GM21576 (cell line): Measurements from ENCODE around the gene TUB.

Experiments used
- ATAC-seq: cut with Tn5 transposase; IDR thresholded peaks from one replicate; pipeline ENCODE4 v1.9.1; 2021; ENCODE audit warnings: mild to moderate bottlenecking, moderate library complexity; ENCODE audit not compliant: unreplicated experiment

The TUB gene

DNA sequence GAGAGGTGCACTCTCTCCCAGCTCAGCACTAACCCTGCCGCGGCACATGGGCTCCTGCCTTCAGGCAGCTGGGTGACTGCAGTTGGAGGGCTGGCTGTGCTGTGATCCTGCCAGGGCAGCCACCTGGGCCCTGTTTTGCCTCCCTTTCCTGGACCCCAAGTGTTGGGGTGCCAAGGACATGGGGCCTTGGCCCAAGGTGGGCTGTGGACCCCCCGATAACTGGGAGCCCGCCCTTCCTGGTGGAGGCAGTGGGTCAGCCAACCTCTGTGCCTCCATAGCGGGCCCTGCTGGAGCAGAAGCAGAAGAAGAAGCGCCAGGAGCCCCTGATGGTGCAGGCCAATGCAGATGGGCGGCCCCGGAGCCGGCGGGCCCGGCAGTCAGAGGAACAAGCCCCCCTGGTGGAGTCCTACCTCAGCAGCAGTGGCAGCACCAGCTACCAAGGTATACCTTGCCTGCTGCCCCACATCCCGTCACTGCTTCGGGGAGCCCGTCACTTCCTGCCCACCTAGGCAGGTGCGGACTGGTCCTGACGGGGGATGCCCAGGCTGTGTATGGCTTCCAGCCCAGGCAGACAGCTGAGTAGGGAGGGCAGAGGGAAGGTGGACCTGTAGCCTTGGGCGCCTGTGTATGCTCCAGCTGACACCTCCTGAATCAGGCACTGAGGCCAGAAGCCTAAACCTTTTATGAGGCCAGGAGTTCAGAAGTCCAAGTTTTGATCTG lies 8.9 kb downstream of the TUB start:
- no peak for ATAC-seq

DNA sequence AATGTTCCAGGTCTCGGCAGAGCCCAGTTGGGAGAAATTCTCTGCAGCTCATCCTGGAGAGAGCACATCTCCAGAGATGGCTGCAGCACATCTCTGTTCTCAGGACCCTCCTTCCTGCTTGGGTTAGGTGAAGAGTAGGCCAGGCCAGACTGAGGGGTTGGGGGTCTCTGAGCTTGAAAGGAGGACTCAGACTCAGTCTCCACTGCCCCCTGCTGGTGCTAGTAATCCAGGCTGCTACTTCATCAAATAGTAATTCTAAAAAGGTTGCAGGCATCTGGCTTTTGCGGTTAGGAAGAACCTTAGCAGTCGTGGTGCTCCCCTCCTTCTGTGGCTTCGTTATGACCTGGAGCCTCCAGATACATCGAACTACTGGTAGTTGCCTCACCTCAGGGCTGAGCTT lies 9.7 kb downstream of the TUB start:
- no peak for ATAC-seq

DNA sequence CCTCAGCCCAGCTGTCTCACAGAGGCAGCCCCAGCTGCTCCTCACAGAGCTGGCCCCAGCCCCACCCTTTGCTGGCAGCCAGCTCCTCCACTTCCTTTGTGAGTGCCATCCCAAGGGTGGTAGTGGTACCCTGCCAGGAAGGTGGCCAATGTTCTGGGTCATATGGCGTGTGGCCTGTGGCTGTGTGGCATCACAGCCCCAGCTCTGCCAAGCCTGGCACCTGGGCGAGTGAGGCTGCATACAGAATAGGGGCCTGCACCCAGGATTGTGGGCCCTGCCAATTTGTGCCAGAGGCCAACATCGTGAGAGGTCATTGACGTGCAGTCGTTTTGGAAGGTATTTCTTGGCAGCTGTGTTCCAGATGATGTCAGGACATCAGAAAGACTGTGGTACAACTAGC lies 10.7 kb downstream of the TUB start:
- ATAC-seq = no peak

DNA sequence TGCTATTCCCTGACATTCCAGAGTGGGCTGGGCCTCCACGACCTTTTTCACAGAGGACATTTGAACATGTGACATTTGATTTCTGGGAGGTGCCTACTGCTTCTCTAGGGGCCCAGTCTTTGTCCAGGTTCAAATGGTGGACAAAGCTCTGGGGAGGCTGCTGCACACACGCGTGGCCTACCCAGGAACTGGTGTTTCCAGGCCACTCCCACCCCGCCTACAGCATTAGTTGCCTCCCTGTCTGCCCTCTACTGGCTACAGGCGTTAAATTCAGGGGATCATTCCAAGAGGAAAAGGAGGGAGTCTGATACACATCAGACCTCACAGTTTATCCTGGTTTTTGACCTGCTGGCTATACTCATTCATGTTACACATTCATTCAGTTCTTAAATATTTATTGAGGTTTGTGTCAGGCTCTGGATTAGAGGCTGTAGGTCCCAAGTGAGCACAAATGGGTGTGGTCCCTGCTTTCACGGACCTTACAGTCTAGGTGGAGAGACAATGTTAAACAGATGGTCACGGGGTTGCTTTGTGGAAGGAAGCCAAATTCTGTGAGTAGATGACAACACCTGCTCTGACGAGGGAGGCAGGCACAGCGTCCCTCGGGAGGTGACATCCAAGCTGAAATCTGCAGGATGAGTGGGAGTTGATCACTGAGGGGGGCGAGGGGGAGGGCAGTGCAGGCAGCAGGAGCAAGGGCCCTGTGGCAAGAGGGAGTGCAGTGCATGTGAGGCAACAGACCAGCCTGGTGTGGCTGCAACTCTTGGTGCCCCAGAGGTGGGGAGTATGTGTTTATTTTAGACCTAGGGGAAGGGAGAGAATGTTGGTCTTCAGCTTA lies 11.8 kb downstream of the TUB start:
- ATAC-seq = peak; percentile 67

DNA sequence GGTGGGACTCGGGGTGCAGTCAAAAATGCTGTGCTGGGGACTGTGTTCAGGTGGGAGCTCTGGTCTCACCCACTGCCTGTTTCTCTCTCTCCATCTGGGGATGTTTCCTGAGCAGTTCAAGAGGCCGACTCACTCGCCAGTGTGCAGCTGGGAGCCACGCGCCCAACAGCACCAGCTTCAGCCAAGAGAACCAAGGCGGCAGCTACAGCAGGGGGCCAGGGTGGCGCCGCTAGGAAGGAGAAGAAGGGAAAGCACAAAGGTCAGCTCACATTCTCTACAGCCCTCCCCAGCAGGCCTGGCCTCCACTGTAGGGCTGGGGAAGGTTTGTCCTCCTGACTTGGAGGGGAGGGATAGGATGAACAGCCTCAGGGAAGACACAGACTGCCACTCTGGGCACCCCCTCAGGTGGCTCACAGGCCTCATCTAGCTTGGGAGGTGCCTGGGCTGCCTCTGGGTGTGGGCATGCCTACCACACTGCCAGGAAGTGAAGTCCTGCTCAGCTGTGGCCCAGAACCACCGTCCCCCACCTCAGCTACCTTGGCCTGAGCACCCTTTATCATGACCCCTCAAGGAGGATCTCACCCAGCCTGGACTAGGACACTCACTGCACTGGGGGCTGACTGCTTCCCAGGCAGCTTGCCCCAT lies 13.0 kb downstream of the TUB start:
- ATAC-seq = no peak

DNA sequence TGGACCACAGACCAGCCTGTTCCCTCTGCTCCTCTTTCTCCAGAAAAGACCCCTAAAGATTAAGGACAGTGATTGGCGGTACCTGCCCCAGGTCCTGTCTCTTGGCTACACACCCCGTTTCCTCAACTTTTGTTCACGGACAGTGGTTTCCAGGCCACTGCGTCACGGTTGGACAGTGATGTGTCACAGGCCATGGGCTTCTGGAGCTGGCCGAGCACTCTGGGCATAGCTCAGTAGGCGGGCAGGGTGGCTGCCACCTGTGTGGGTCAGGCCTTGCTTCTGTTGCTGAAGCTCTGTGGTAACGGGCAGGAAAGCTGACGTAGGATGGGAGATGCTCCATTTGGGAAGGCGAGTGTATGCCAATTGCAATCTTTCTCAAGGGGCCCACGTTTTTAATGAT lies 13.6 kb downstream of the TUB start:
- no peak for ATAC-seq

DNA sequence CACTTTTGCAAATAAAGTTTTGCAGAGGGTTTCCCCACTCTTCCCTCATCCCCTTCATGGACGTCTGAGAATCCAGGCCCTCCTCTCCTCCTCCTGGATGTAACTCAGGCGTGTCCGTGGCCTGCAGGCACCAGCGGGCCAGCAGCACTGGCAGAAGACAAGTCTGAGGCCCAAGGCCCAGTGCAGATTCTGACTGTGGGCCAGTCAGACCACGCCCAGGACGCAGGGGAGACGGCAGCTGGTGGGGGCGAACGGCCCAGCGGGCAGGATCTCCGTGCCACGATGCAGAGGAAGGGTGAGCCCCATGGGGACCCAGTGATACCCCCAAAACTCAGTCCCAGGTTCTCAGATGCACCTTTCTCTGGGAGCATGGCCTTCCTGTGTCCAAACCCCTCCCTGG lies 14.4 kb downstream of the TUB start:
- ATAC-seq = no peak

DNA sequence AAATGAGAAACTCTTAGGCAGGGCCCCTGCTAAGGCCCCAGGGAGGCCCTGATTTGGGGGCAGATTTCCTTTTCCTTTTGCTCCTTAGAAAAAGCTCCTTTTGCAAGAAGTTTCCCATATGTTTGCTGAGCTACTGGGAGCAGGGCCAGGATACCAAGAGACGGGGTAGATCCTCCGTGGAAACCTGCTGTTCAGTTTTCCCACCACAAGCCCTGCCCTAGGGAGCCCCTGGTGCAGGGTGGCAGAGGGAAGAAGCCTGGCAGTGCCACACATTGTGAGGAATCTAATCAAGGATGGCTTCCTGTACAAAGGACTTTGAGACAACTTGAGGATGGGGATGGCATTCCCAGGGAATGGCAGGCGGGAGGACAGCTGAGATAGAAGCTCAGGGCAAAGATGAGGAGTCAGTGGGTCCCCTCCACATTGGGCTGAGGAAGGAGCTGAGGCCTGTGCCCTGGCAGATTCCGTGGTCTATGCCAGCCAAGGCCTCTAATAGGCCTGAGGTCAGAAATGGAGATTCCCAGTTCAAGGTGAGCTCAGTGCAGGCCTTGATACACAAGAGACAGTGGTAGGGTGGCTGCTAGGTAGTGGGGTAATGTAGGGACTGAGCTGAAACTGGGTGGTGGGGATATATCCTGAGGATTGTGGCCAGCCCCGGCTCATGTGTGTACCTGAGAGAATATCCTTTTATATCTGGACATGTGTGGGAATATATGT lies 15.0 kb downstream of the TUB start:
- no peak for ATAC-seq

DNA sequence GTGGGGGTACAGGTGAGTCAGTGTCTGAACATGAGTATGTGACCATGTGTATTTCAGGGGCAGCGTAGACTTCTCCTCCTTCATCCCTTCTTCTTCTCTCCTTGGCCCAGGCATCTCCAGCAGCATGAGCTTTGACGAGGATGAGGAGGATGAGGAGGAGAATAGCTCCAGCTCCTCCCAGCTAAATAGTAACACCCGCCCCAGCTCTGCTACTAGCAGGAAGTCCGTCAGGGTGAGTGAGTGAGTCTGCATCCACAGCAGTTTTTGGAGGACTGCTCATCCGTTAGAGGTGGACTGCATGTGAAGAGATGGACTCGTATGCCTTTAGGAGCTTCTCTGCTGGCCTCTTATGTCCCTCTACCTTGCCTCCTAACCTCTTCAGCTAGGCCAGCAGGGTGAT lies 15.6 kb downstream of the TUB start:
- no peak for ATAC-seq

DNA sequence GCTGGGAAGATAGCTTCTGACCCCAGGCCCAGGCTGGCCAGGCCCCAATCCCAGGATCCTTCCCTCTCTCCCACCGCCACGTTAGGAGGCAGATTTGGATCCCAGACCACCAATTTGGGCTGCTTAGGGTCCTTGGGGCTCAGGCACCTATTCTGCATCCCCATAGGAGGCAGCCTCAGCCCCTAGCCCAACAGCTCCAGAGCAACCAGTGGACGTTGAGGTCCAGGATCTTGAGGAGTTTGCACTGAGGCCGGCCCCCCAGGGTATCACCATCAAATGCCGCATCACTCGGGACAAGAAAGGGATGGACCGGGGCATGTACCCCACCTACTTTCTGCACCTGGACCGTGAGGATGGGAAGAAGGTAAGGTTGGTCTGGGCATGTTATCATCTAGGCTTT lies 16.1 kb downstream of the TUB start:
- ATAC-seq = no peak

DNA sequence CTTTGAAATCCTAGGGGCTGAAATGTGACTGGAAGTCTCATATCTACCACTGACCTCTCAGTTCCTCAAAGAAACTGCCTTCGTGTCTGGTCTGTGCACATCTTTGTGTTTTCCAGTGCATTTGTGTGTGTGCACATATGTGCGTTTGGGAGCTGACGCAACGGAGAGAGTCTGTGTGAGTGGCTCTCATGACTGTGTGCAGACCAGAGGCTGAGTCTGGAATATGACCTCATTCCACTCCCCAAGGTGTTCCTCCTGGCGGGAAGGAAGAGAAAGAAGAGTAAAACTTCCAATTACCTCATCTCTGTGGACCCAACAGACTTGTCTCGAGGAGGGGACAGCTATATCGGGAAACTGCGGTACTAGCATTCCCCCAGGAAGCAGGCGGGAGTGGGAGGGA lies 16.5 kb downstream of the TUB start:
- ATAC-seq = no peak

DNA sequence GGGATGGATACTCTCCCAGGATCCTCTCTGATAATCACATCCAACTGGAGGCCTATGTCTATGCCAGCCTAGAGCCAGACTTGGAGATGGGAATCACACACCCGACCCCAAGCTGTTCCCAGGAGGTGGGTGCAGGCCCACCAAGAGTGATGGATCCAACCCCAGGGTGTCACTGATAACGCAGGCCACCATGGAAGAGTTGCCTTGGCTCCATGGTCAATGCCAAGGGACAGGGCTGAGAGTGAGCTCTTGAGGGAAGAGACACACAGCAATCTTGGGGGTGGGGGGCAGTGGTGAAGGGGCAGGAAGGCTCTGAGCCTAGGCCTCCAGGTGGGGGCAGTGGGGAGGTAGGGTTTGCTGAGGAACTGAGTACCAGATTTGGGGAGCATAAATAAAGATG lies 16.9 kb downstream of the TUB start:
- ATAC-seq = no peak

DNA sequence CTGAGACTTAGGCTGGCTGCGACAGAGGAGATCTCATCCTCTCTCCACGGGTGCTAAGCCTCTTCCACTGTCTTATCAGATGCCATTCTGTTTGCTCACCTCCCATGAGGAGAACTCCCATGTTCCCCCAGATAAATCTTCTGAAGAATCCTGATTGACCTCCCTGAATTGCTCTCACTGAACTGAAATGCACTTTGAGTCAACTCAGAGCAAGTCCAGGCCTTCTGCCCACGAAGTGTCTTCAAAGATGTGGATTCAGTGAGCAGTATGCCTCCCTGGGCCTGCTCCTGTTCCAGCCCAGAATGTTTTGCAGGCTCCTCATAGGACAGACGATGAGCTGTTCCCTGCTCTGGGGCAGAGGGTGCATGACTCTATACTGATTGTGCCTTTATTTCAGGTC lies 17.4 kb downstream of the TUB start:
- no peak for ATAC-seq

DNA sequence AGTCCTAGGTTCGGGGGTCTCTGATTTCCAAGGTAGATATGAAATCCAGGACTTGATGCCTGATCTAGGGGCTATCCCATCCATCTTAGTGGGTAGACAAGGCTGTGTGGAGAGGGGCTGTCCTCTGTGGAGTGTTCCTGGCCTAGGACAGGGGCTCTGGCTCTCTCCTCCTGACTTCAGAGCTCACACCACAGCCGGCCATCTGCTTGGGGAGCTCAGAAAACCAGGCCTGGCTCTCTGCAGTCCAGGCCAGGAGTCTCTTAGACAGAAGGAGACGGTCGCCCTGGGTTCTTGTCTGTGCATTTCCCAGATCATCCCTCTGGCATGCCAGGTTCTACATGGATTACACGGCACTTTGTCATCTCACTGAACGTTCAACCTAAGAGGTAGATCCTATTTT lies 17.9 kb downstream of the TUB start:
- ATAC-seq = no peak

DNA sequence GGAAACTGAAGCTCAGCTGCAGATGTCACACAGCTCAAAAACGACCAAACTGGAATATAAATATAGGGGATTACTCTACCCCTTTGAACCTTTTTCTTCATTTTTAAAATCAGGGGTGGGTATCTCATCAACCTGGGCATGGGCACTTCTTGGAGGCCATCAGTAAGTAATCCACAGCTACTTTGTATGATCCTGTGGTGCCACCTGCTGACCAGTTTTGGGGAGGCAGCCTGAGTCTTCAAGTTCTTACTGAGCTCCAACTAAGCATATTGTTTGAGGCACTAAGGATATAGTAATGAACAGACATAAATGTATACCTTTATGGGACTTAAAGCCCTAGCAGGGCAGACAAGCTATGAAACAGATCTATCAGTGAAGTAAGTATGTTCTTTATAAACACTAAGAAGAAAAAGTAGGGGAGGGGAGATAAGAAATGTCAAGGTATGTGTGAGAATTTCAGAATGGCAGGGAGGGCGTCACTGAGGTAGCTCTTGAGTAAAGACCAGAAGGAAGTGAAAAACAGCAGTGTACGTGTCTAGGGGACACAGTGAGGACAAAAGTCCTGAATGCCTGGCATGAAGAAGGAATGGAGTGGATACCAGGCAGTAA lies 18.4 kb downstream of the TUB start:
- ATAC-seq = no peak

DNA sequence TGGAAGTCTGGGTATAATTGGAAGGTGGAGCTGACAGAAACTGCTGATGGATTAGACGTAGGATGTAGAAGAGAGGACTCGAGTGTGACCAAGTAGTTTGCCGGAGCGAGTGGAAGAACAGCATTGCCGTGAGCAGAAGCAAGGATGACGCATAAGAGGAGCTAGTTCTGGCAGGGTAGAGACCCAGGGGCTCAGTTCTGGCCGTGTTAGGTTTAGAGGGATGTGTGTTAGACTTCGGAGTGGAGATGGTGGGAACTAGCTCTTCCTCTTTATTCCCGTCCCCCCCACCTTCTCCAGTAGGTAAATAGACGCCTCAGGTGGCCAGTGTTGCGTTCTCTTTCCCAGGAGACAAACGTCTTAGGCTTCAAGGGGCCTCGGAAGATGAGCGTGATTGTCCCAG lies 19.1 kb downstream of the TUB start:
- ATAC-seq = no peak

DNA sequence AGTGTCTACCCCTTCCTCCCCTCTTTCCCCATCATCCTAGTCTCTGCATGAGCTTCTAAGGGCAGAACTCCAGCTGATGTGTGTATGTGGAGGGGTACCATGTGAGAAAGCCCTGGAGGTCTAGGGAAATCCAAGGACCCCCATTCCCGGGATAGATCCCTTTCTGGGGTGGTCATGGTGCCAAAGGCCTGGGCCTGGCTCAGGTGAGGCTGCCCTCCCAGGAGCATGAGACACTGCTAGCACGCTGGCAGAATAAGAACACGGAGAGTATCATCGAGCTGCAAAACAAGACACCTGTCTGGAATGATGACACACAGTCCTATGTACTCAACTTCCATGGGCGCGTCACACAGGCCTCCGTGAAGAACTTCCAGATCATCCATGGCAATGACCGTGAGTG lies 19.6 kb downstream of the TUB start:
- no peak for ATAC-seq

DNA sequence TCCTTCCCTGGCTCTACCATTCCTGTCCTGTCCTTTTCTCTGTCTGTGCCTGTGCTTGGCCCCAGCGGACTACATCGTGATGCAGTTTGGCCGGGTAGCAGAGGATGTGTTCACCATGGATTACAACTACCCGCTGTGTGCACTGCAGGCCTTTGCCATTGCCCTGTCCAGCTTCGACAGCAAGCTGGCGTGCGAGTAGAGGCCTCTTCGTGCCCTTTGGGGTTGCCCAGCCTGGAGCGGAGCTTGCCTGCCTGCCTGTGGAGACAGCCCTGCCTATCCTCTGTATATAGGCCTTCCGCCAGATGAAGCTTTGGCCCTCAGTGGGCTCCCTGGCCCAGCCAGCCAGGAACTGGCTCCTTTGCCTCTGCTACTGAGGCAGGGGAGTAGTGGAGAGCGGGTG lies 20.4 kb downstream of the TUB start:
- ATAC-seq = no peak

DNA sequence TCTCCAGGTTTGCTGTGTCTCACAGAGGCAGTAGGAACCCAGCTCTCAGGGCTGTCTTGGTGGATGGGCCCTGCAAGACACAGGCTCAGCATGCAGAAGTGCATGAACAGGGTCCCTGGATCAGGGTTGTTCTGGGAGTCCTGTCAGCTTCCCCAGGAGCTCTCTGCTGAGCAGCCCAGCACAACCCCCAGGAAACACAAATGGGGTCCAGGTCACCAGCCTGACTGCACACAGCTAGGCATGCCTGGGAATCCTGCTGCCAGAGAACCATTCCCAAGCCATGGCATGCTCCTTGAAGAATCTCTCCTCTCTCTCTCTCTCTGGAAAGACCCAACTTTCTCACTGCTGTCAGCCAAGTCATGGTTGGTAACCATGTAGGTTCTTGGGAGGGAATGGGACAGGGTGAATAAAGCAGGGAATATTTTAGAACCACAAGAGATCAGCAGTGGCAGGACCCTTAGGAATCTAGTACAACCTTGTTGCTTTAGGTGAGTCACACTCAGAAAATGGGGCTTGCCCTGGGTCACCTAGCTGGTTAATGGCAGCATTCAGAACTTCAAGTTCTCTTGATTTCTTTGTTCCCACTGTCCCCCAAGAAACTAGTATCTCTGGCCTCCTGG lies 21.4 kb downstream of the TUB start:
- no peak for ATAC-seq

DNA sequence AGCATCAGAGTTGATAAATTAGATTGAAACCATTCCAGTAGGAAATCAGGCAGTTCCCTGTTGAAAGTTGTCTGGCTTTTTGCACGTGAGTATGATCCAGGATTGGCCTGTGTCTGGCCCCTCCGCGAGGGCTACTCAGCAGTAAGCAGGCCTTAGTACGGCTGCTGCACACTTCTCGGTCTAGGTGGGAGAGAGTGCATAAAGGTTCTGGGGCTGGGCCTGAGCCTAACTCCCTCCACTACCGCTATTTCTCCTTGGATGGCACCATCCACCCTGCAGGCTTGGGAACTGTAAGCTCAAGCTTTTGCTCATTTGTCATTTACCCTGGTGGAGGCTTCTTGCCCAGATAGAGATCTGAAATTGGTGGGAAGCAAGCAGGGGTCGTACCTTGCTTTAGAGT lies 22.0 kb downstream of the TUB start:
- ATAC-seq = no peak

DNA sequence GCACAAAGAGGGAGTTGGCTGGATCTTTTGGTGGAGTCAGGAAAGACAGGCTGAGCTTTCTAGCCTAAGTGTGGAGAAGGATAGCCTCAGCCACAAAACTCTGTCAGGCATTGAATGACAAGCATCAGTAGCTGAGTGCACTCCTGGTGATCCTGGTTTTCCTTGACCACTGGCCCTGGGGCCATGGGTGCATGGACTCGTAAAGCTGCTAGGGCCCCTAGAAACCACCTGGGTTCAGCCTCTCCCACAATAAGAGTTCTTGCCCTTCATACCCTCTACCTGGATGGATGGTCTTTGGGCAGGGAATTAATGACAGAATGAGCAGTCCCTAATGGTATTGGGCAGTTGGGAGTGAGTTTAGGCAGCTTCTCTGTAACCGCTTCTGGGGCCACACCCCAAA lies 22.9 kb downstream of the TUB start:
- no peak for ATAC-seq
